GM13976 (cell line): ENCODE data around the gene CPXM2.

Source experiments
- DNase-seq: peaks from one replicate; pipeline ENCODE4 v3.0.0; 2012; ENCODE audit warnings: low spot score
- in situ Hi-C: fragments of 300-500 bp; cut with MboI; formaldehyde crosslinking; loops from one replicate; pipeline ENCODE4 v1.12.0; 2022; ENCODE audit warnings: low sequenced_read_pairs, mixed read lengths, inconsistent platforms; ENCODE audit not compliant: unreplicated experiment
- TF ChIP-seq, protein P1 (sequence below): IDR thresholded peaks from 2 replicates; pipeline ENCODE4 v1.5.1; 2012; ENCODE audit warnings: borderline replicate concordance, mild to moderate bottlenecking; ENCODE audit not compliant: insufficient read depth; ENCODE audit errors: extremely low read depth, missing control alignments, control extremely low read depth

Gene CPXM2

DNA sequence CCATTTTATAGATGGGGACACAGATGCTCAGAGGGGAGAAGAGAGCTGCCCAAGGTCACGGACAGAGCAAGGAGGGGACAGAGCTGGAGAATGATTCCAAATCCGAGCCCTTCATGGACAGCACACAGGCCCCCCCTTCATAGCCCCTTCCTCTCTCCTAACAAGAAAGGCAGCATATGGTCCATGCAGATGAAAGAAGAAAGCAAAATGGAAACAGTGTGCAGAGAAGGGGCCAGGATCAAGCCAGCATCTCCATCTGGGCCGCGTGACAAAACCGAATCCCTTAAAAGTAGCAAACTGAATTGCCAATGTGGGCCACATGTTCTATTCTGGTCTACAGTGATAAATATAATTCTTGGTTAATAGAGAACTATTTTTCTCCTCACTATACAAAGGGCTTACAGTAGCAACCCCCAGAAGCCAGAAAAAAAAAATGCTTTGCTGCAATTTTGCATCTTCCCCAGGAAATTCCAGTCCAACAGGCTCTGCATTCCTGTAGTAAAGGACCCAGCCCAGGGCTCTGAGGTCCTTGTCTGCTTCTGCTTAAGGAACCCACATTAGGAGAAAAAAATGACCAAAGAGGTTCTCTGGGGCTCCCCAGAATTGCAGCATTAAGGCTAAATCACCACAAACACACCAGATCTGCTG lies 7.8 kb downstream of the CPXM2 start:
- in situ Hi-C loops, result no loop called here
- no peak for DNase-seq
- TF ChIP-seq, protein P1, sequence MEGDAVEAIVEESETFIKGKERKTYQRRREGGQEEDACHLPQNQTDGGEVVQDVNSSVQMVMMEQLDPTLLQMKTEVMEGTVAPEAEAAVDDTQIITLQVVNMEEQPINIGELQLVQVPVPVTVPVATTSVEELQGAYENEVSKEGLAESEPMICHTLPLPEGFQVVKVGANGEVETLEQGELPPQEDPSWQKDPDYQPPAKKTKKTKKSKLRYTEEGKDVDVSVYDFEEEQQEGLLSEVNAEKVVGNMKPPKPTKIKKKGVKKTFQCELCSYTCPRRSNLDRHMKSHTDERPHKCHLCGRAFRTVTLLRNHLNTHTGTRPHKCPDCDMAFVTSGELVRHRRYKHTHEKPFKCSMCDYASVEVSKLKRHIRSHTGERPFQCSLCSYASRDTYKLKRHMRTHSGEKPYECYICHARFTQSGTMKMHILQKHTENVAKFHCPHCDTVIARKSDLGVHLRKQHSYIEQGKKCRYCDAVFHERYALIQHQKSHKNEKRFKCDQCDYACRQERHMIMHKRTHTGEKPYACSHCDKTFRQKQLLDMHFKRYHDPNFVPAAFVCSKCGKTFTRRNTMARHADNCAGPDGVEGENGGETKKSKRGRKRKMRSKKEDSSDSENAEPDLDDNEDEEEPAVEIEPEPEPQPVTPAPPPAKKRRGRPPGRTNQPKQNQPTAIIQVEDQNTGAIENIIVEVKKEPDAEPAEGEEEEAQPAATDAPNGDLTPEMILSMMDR, result no peak

DNA sequence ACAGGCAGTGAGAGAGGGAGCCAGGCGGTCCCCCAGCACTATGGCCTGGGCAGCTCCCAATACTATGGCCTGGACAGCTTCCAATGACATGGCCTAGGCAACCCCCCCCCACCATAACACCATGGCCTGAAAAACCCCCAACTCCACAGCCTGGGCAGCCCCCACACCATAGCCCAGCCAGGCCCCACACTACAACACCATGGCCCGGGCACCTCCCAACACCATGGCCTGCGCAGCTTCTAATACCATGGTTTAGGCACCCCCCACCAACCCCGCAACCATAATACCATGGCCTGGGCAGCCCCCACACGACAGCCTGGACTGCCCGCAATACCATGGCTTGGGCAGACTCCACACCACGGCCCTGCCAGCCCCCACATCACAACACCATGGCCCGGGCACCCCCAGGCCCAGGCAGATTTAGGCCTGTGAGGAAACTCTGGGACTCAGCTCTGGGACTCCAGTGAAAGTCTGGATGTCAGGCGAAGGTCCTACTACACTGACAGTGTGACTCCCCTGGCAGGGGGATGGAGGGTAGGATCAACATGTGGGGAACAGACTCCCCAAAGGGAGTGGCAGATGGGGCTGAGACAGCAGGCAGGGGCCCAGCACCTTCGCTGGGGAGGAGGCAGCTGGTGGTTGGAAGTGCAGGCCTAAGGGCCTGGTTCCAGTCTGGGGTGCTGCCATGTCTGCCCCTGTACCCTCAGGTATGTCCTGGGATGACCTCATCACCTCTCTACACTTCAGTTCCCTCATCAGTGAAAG lies 8.7 kb downstream of the CPXM2 start:
- DNase-seq, result no peak
- TF ChIP-seq, protein P1, result no peak
- in situ Hi-C loops, result no loop called here

DNA sequence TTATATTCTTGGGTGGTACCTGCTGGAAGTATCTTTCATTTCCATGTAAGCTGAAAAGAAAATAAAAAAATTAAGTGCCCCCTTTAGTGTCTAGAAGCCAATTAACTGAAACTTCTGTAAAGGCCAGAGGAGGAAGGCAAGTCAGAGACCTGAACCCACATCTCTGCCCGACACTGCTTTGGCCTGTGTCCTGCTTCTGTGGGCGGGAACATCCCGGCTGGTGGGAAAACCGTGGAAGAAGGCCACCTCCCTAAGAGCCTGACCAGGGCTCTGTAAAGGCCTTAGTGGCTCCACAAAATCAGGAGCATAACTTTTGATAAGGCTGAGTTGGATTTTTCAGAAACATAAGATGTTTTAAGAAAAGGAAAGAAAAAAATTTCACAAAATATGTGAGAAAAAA lies 9.4 kb downstream of the CPXM2 start:
- in situ Hi-C loops, result no loop called here
- DNase-seq, result no peak
- TF ChIP-seq, protein P1, result no peak

DNA sequence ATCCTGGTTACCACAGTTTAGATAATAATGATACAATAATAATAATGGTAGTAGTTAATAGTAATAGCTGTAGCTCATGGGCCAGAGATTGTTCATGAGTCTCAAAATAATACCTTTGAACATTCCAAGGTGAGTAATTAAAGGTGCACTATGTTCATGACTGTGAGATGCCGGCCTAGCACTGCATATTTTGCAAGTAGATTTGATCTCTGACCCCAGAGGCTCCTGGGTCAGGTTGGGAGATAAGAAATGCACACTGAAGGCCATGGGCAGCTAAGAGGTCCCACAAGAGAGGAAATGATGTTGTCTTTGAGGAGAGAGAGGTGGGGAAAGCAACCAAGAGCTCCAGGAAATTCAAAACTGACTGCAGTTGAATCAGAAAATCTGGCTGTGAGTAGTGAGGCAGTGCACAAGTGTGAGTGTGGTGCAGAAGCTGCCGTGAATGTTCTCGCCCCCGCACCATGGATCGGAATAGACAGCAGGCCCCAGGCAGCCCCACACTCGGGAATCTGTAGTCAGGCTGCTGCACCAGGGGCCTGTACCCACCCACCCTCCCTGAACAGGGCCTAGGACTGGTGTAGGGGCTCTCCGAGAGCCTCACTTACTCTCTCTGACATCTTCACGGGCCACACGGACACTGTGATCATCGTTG lies 11.9 kb downstream of the CPXM2 start:
- TF ChIP-seq, protein P1, result no peak
- in situ Hi-C loops, result no loop called here

DNA sequence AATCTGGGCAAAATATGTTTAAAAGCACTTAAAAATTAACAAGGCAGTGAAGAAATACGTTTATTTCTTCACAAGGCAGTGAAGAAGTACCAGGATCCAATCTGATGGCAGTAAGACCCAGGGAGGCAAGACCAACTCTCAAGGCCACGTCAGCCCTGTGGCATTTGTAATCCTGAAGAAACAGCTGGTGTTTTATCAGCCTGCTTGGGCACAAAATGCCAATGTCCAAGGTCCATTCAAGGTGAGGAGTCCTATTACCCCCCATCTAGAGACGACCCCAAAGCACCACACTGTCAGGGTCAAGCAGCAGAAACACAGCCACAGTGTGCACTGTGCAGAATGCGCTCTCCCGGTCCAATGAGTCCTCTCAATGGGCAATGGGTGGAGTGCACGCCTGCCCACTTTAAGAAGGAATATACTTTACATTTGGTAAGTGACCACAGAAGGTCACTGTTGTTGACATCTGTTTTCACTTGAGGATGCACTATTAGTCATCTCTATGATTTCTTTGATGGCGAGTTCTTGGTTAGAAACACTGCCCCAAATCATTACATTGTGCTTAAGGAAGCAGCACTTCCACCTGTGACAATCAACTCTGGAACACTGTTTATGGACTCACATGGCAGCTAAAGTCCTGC lies 12.8 kb downstream of the CPXM2 start:
- no peak for DNase-seq
- TF ChIP-seq, protein P1, result no peak
- in situ Hi-C loops, result no loop called here

More for the DNA sequence above, 11.9 kb downstream of the CPXM2 start:
- DNase-seq, result no peak

DNA sequence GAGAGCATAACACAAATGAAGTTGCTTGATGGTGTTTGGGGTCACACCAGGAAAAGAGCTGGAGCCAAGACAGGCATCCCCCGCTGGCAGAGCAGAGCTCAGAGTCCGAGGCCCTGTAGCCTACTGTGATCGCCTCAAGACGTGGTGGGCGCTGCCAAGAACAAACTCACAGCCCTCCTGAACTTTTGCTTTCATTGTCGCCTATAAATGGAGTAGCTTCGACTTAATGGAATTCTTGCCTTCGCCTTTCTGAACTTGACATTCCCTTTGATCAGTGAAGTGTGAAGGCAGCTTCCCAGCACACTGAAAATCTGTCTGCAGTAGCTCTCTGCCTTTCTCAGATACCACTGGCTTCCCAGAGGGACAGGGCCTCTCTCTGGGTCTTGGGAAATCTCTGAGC lies 21.3 kb downstream of the CPXM2 start:
- no peak for DNase-seq
- TF ChIP-seq, protein P1, result no peak
- in situ Hi-C loops, result no loop called here
